GM12878 (cell line): ENCODE results near the gene NUDT3. TPM values are rescaled to one million over a fixed set of nuclear protein-coding genes. Genes with fewer than 3 reads are reported as not detected.

ENCODE experiments used
- ATAC-seq: fragments of 200-7000 bp; cut with Tn5 transposase; 3 replicates; pipeline ENCODE4 v1.9.1; 2020; ENCODE audit warnings: mild to moderate bottlenecking, moderate library complexity
- BruUV-seq: library from RNA; stranded (reverse); fragments of 400-500 nt; replicated peaks from 2 replicates; lab custom pipeline; 2021; lab: Mats Ljungman, UMichigan
- CTCF ChIA-PET: fragments of 300-600 bp; sonication (Branson Sonifier 250); formaldehyde crosslinking; extraction: SDS; loops from one replicate; lab custom pipeline; 2021; ENCODE audit warnings: inconsistent platforms; lab: Yijun Ruan, JAX
- POLR2A ChIA-PET: fragments of 350-600 bp; formaldehyde crosslinking; extraction: SDS; loops from one replicate; lab custom pipeline; 2021; ENCODE audit warnings: inconsistent platforms; lab: Charles Lee
- RAD21 ChIA-PET: fragments of 300-600 bp; sonication (Branson Sonifier 250); formaldehyde crosslinking; loops from one replicate; lab custom pipeline; 2023; ENCODE audit warnings: antibody characterized with exemption; ENCODE audit not compliant: unreplicated experiment; lab: Charles Lee
- SMC1A ChIA-PET: fragments of 300-600 bp; sonication (Branson Sonifier 250); formaldehyde crosslinking; loops from one replicate; lab custom pipeline; 2023; ENCODE audit not compliant: unreplicated experiment, uncharacterized antibody; lab: Charles Lee
- DNase-seq: peaks from one replicate; pipeline ENCODE4 v3.0.0-alpha.2; 2011; ENCODE audit warnings: low read depth, low spot score
- FAIRE-seq: peaks from 3 replicates; lab custom pipeline; 2011; peaks lifted over from hg19 to GRCh38; lab: Jason Lieb, UNC
- H2AFZ ChIP-seq: 2 replicates; pipeline ENCODE4 v1.6.0; 2011; ENCODE audit warnings: low read depth, low read length, control low read depth; ENCODE audit not compliant: control insufficient read depth
- H3K27ac ChIP-seq: 2 replicates; pipeline ENCODE4 v1.5.1; 2011; ENCODE audit warnings: control low read depth; ENCODE audit not compliant: control insufficient read depth, insufficient read depth
- H3K27me3 ChIP-seq, 2 experiments: replicated peaks in 1 of 2; 2 replicates each; pipeline versions ENCODE4 v1.6.0 to v1.6.1; 2011; ENCODE audit warnings: low read length in 1 of 2; ENCODE audit not compliant: control insufficient read depth in 2 of 2, insufficient read depth in 2 of 2
- H3K36me3 ChIP-seq, 2 experiments: 2 replicates each; pipeline ENCODE4 v1.5.1; 2011; ENCODE audit warnings: low read length in 1 of 2; ENCODE audit not compliant: control insufficient read depth in 2 of 2, insufficient read depth in 2 of 2
- H3K4me1 ChIP-seq: 2 replicates; pipeline ENCODE4 v1.6.1; 2011; ENCODE audit warnings: mild to moderate bottlenecking, low read length, moderate library complexity, mixed read lengths; ENCODE audit not compliant: control insufficient read depth, insufficient read depth
- H3K4me2 ChIP-seq: 2 replicates; pipeline ENCODE4 v1.6.0; 2011; ENCODE audit warnings: control low read depth; ENCODE audit not compliant: control insufficient read depth, insufficient read depth
- H3K4me3 ChIP-seq: fragments of 200-600 bp; sonication (generic); 2 replicates; pipeline ENCODE4 v1.5.1; 2016
- H3K79me2 ChIP-seq: 2 replicates; pipeline ENCODE4 v1.6.0; 2011; ENCODE audit warnings: low read length; ENCODE audit not compliant: control insufficient read depth, insufficient read depth
- H3K9ac ChIP-seq: 2 replicates; pipeline ENCODE4 v1.8.0; 2011; ENCODE audit warnings: low read length, control low read depth, mixed read lengths; ENCODE audit not compliant: control insufficient read depth, insufficient read depth
- H3K9me3 ChIP-seq: replicated peaks from 3 replicates; pipeline ENCODE4 v1.5.1; 2011; ENCODE audit warnings: mild to moderate bottlenecking, low read length; ENCODE audit not compliant: control insufficient read depth, insufficient read depth
- H4K20me1 ChIP-seq: 2 replicates; pipeline ENCODE4 v1.6.0; 2011; ENCODE audit not compliant: control insufficient read depth, insufficient read depth
- IRF5 ChIP-seq: fragments of 450-650 bp; IDR thresholded peaks from 2 replicates; pipeline ENCODE4 v1.6.1; 2017; ENCODE audit warnings: borderline replicate concordance
- KLF5 ChIP-seq: fragments of 450-650 bp; IDR thresholded peaks from 2 replicates; pipeline ENCODE4 v1.6.1; 2014; ENCODE audit warnings: mild to moderate bottlenecking; ENCODE audit not compliant: partially characterized antibody
- MYB ChIP-seq: fragments of 150-350 bp; IDR thresholded peaks from 2 replicates; pipeline ENCODE4 v1.6.1; 2014; ENCODE audit warnings: mild to moderate bottlenecking, low read depth, low read length, borderline replicate concordance
- NRF1 ChIP-seq: conservative IDR thresholded peaks from 2 replicates; pipeline ENCODE4 v1.6.1; 2011; ENCODE audit warnings: mild to moderate bottlenecking, low read depth, low read length, improper control_type of control experiment
- PML ChIP-seq: IDR thresholded peaks from 2 replicates; pipeline ENCODE4 v1.6.1; 2012; ENCODE audit warnings: low read length, inconsistent platforms
- POLR2AphosphoS2 ChIP-seq: IDR thresholded peaks from 2 replicates; pipeline ENCODE4 v1.6.1; 2011; ENCODE audit warnings: low read depth, mild to moderate bottlenecking, low read length, improper control_type of control experiment, moderate library complexity
- RAD21 ChIP-seq: IDR thresholded peaks from 2 replicates; pipeline ENCODE4 v1.6.1; 2011; ENCODE audit warnings: mild to moderate bottlenecking, low read depth, low read length, moderate library complexity; ENCODE audit not compliant: insufficient read depth
- STAT3 ChIP-seq: IDR thresholded peaks from 2 replicates; pipeline ENCODE4 v1.6.1; 2011; ENCODE audit warnings: low read depth, low read length, improper control_type of control experiment
- SUPT20H ChIP-seq: IDR thresholded peaks from 2 replicates; pipeline ENCODE4 v1.6.1; 2011; ENCODE audit warnings: low read depth, mild to moderate bottlenecking, low read length, moderate library complexity, borderline replicate concordance; ENCODE audit not compliant: control insufficient read depth
- ZBTB33 ChIP-seq: fragments of 450-650 bp; IDR thresholded peaks from 2 replicates; pipeline ENCODE4 v1.6.1; 2017; ENCODE audit warnings: mild to moderate bottlenecking
- ZBTB4 ChIP-seq: fragments of 450-650 bp; formaldehyde crosslinking; IDR thresholded peaks from 2 replicates; pipeline ENCODE4 v1.4.0; 2022; ENCODE audit warnings: mild to moderate bottlenecking, moderate library complexity
- ZNF687 ChIP-seq: fragments of 450-650 bp; IDR thresholded peaks from 2 replicates; pipeline ENCODE4 v1.6.1; 2017; ENCODE audit warnings: mild to moderate bottlenecking, moderate library complexity
- WGBS: methylation state at CpG from one replicate; pipeline ENCODE4 v1.1.6; 2016; ENCODE audit warnings: low lambda C conversion rate; ENCODE audit not compliant: insufficient replicate concordance, insufficient coverage; ENCODE audit errors: missing lambda C conversion rate; 5-methylcytosine and 5-hydroxymethylcytosine counted together
- in situ Hi-C: fragments of 300-500 bp; cut with MboI; formaldehyde crosslinking; loops from 9 replicates; pipeline ENCODE4 v1.14.3; 2018; ENCODE audit warnings: mixed read lengths
- intact Hi-C: fragments of 100-400 bp; cut with micrococcal nuclease; formaldehyde crosslinking; loops from one replicate; pipeline ENCODE4 v1.14.2; 2022; ENCODE audit not compliant: unreplicated experiment
- polyA plus RNA-seq, 11 experiments: library from polyadenylated mRNA; depleted of rRNA in 4 of 11; unstranded in 6 of 11; stranded (reverse) in 5 of 11; fragments of >200 nt; fragmentation: Nextera tagmentation in 4 of 11; fragmentation: Illumina TruSeq in 1 of 11; extraction: Ambion mirVana in 4 of 11; extraction: Trizol in 1 of 11; gene quantifications; 1 replicate in 1 of 11; 2 replicates in 10 of 11; pipeline versions ENCODE4 v1.2.1 to v1.2.3, GENCODE V29; 2011 to 2016; ENCODE audit warnings: inconsistent platforms in 2 of 11, missing spikeins in 2 of 11, low read depth in 1 of 11
- total RNA-seq, 4 experiments: library from RNA; depleted of rRNA in 3 of 4; stranded (reverse); fragments of >200 nt in 3 of 4; fragmentation: Illumina TruSeq in 1 of 4; extraction: Trizol in 1 of 4; gene quantifications; 2 replicates each; pipeline versions ENCODE4 v1.2.1 to v1.2.3, GENCODE V29; 2013 to 2021

The NUDT3 gene
- total and polyA plus RNA-seq, 10 of the 15 experiments (the other 5 are each of a cell fraction or from before 2014, with no cell fraction given), result 2.4 to 32.3 (median 25.5) TPM

- POLR2A ChIA-PET, result no interaction called here
- SMC1A ChIA-PET, result interaction anchor here (1.1 to 1.6 kb wide), 3 partner anchors 31 to 111 kb away, joined by 3 to 5 read pairs (median 3); no protein-coding TSS in a partner anchor
- Histone ChIP-seq H4K20me1 (no peaks in the 10 kb centered on the region), H3K4me3 (no peak overlapping the region), H3K9me3 (no peaks in the 10 kb centered on the region), H2AFZ (no peak overlapping the region), H3K79me2 (no peaks in the 10 kb centered on the region), H3K4me1 (peaks cover 5% of the 10 kb centered on the region), H3K36me3 (peaks cover 0 to 13% of the 10 kb centered on the region in 2 experiments; a peak in 3 of 4 replicates), H3K27me3 (no peaks in the 10 kb centered on the region), H3K9ac (no peak overlapping the region), H3K27ac (no peak overlapping the region), H3K4me2 (no peak overlapping the region)
- BruUV-seq, result no TSS peak
- TF ChIP-seq KLF5 (no peak), STAT3 (no peak), MYB (no peak), ZNF687 (no peak), IRF5 (no peak), ZBTB33 (no peak), SUPT20H (no peak), NRF1 (no peak), PML (no peak), RAD21 (no peak), ZBTB4 (no peak), POLR2AphosphoS2 (no peak)
- FAIRE-seq (no peak), ATAC-seq (no peak), DNase-seq (no peak)
- CTCF ChIA-PET, result no interaction called here
- RAD21 ChIA-PET, result no interaction called here
- 100% methylated on average over 4 of the region's 4 CpGs for WGBS
- in situ Hi-C loops (no loop called here), intact Hi-C loops (no loop called here)
These were observed 112.3 kb downstream of the NUDT3 start for GRCh38 chr6:34280216-34280615.
